Esophagus squamous epithelium (tissue), 4 donors: ENCODE measurements around the gene CCNB1.

Experiments used
- CTCF ChIP-seq, 6 experiments: fragments of 450-650 bp in 4 of 6; fragments of 200-600 bp in 2 of 6; sonication (generic) in 2 of 6; IDR thresholded peaks; one replicate each; pipeline ENCODE4 v1.5.1; 2016 to 2019; ENCODE audit warnings: antibody characterized with exemption in 6 of 6, mild to moderate bottlenecking in 4 of 6, moderate library complexity in 4 of 6
- POLR2A ChIP-seq, 4 donors: fragments of 450-650 bp; IDR thresholded peaks; one replicate each; pipeline ENCODE4 v1.6.1; 2017; ENCODE audit warnings: antibody characterized with exemption in 4 of 4, mild to moderate bottlenecking in 4 of 4, moderate library complexity in 3 of 4

GRCh38 chr5:69156456-69156855 is 10.5 kb upstream of the CCNB1 start:
- TF ChIP-seq CTCF (IDR thresholded peaks at IDR 0.05) (no peak), POLR2A (IDR thresholded peaks at IDR 0.05) (no peak)
